H54 (cell line): Measurements from ENCODE around the gene NRP2.

ENCODE experiments used
- DNase-seq: peaks from one replicate; pipeline ENCODE4 v3.0.0; 2011; ENCODE audit warnings: low spot score, mixed read lengths; ENCODE audit not compliant: insufficient read length
- FAIRE-seq: peaks from 3 replicates; lab custom pipeline; 2011; peaks lifted over from hg19 to GRCh38; lab: Jason Lieb, UNC
- POLR2A ChIP-seq: IDR thresholded peaks from 2 replicates; pipeline ENCODE4 v1.6.1; 2011; ENCODE audit warnings: low read depth, mild to moderate bottlenecking, low read length

Gene NRP2

DNA sequence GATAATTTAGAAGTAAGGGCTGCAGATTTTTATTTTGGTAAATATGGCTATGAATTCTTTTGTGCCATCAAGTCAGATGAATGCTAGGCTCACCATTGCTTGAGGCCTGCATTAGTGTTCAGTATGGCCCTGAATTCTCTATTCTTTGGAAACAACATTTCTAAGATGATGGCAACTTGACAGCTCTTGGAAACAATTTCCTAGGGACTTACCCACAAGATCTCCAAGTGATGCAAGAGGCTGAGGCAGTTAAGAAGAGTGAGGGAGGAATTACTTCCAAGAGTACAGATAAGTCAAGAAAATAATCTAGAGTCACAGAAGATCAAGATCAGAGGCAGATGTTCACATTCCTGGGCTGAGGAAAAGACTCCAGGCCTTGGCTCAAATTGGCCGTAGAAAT lies 129.1 kb downstream of the NRP2 start:
- TF ChIP-seq POLR2A = no peak
- no peak for FAIRE-seq
- no peak for DNase-seq

DNA sequence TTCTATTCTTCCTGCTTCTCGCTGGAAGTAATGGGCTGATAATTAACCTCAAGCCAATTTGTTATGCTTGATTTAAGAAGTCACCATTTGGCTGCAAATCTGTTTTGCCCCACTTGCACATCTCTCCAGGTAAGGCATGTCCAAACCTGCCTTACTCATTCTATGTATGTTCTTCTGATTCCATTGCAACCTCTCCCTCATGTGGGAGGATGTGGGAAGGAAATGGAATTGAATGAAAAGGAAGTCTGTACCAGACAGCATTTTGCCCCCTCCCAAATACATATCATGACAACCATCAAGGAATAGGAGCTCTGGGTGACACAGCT lies 131.7 kb downstream of the NRP2 start:
- TF ChIP-seq POLR2A = no peak
- DNase-seq (no peak), FAIRE-seq (no peak)

DNA sequence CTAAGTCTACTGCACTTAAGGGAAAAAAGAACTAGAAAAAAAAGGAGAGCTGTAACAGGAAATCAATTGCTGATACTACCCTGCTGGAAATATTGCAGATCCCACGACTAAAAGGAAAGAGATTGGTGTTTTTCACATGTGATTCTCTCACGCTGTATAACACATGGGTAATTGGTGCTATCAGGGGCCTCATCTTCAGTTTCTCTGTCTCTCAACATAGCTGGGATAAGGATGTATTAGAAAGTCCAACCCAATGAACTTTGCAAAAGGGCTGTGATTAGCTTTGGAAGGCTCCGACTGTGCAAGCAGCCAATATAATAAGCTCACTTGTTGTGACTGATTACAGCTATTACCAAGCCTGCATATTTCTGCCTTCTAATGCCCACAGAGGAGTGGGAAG lies 133.4 kb downstream of the NRP2 start:
- no peak for FAIRE-seq
- no peak for DNase-seq

DNA sequence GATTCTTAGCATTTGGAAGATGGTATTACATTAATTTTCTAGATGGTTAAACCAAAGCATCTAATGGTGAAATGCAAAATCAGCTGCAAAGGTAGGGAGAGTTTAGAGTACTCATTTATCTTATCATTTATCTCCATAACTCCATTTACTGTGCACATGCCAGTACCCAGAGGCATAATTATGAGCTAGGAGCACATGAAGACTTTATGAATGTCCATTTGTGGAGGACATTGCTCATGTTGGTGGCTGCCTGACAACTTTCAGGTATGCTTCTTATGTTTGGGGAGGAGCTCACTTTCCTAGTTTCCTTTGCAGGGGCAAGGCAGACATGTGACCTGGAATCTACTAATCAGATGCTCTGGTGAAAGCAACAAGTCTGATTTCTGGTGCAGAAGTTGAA lies 134.0 kb downstream of the NRP2 start:
- no peak for TF ChIP-seq POLR2A
- FAIRE-seq = no peak
- no peak for DNase-seq

More for the DNA sequence above, 133.4 kb downstream of the NRP2 start:
- TF ChIP-seq POLR2A = no peak

DNA sequence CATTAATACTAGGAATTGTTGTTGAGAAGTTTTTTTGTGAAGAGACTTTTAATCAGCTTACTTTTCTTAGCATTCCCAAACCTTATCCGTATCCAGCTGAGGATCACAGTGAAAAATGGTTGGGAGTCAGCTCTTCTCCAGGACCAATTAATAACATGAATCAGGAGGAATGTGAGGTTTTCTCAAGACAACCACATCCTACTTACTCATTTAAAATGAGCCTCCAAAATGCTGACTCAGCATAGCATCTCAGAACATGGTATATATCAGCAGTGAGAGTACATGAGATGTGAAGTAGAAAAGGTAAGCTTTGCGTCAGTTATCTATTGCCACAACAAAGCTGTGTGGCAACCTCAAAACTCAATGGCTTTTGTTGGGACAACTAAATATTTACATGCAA lies 140.3 kb downstream of the NRP2 start:
- DNase-seq (no peak), FAIRE-seq (no peak)
- no peak for TF ChIP-seq POLR2A

DNA sequence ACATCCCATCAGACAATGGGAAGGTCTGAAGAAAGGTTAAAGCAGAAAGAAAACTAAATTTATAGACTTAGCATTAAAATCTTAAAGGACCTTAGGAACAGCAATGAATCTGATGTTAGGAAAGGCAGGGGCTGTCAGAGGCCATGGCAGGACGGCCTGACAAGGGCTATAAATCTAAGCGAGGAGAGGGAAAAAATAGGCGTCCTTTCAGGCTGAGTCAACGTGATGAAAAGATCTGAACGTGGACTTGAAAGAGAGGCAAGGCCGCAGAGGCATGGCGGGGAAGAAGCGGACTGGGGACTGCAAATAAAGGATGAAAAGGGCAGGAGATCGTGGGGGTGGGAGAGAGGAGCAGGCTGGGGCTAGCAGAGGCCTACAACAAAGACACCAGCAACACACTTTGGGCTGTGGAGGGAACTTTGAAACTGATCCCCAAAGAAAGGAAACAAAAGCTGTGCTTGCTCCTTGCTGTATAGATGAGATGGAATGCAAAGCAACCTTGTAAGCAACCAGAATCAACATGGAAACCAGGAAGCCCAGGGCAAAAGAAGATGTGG lies 145.6 kb downstream of the NRP2 start:
- no peak for DNase-seq
- no peak for TF ChIP-seq POLR2A
- FAIRE-seq = no peak

DNA sequence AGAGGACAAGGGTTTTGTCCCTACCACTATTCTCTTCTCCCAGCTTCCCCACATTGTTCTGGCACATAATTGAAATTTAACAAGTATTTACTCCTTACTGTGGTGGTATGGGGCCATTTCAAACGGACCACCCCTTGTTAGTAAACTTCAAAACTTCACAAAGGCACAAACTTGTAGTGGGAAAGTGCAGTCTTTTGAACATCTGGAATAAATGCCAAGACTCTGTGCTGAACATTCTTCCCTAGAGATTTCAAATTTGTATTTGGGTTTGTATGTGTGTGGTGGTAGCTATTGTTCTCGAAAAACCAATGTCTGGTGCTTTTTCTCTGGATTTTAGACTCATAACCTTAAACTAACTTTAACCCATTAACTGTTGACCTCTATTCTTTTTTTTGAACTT lies 151.6 kb downstream of the NRP2 start:
- no peak for TF ChIP-seq POLR2A
- no peak for FAIRE-seq
- no peak for DNase-seq

DNA sequence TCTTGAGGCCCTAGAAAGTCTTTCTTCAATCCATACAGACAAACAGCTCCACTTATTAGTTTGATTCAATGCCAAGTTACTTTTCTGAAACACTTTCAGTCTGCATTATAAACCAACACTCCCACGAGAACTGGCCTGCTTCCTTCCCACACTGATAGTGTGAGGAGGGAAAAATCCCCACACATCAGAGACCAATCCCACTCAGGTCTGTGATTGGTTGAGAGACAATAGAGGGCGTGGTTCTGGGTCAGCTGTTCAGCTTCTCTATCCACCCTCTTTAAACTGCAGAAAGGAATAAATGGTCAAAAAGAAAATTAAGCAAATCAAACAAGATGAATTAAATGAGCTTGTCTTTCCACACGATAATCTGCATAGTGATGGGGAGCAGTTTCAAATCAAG lies 152.5 kb downstream of the NRP2 start:
- TF ChIP-seq POLR2A = no peak
- FAIRE-seq = no peak
- DNase-seq = no peak

DNA sequence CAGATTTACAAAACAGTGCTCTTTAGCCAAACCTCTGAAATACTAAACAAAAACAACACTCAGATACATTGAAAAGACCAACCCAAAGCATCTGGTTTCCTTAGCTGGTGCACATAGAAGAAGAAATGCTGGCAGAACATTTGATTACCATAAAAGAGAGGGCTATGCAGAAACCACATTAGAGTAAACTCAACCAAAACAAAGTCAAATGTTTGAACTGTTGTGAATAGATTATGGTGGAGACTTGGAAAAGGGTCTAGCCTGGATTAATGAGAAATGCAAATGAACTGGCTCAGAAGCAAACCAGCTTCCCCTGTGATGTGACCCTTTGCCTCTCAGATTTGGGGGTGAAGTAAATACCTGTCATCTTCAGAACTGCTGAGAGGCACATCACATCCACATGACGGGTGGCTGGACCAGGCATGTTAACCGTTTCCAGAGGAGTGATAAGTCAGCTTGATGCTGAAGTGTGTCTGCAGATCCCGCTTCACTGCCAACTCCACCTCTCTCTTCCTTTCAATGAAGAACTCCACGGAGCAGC lies 153.0 kb downstream of the NRP2 start:
- TF ChIP-seq POLR2A = no peak
- no peak for DNase-seq
- FAIRE-seq = no peak

DNA sequence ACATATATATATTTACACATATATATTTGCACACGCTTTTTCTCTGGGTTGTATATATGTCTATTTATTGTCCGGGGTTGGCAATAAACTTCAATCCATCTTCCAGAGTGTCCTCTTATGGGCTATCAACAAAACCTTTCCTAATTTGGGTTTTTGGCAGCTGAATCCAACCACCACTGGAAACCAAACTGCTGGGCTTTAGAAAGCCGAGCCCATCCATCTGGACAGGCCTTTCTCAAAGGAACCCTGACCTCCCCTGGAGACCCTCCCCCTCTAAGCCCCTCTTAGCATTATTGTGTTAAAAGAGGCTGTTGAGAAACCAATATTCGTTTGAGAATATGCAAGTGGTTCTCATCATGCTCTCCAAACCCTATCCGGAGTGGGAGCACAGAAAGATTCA lies 153.6 kb downstream of the NRP2 start:
- FAIRE-seq = no peak
- DNase-seq = no peak
- no peak for TF ChIP-seq POLR2A

DNA sequence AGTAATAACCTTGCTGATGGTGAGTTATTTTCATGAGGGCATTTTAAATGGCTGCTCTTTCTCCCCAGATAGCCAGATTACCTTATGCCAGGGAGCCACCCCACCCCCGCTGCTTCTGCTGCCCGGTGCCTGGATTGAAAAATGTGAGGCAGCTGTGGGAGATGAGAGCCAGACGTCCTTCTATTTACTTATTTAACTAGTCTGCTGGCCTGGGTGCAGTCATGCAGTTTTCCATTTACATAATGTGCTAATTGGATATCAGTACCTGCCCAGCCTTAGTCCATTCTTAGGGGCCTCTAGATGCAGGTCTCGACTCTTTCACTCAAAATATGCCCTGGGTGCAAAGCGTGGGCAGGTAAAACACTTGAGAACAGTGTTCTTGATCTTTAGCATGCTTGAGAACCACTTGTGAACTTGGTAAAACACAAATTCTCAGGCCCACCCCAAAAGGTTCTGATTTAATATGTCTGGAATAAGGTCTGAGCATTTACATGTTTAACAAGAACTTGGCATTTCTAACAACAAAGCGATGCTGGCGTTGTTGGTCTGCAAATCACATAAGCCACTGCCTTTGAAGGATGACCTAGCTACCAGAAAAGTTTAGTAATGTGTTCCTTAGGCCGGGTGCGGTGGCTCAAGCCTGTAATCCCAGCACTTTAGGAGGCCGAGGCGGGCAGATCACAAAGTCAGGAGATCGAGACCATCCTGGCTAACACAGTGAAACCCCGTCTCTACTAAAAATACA lies 154.3 kb downstream of the NRP2 start:
- no peak for TF ChIP-seq POLR2A
- no peak for FAIRE-seq
- DNase-seq = no peak

DNA sequence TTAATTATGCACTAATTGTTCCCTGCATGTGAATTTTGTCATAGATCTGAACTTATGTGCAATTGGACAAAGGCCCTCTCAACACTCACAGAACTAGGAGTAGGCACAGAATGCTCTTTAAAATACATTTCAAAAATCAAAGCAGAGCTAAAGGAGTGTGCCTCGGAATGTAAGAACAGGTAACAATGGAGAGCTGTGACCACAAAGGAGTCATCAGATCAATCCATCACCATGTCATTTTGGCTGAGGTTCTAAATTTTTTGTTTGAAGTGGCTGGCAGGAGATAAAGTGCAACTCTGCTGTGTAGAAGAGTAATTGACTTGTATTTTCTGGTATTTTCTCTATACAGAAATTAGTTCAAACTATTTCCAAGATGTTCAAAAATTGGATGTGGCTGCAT lies 155.4 kb downstream of the NRP2 start:
- no peak for TF ChIP-seq POLR2A
- FAIRE-seq (no peak), DNase-seq (no peak)

DNA sequence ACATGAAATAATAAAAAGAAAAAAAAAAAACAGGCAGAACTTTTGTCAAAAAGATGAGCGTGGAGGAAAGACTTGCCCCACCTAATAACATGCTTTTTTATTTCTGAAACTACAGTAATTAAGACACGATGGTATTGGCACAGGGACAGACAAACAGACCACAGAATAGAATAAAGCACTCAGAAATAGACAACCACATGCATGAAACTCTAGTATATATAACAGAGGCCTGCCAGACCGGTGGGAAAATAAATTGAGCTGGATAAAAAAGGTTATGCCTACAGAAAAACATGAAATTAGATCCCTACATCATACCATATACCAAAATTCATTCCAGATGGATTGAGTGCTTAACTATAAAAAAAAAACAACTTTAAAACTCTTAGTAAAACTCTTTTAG lies 163.1 kb downstream of the NRP2 start:
- FAIRE-seq = no peak
- TF ChIP-seq POLR2A = no peak
- no peak for DNase-seq
